Measurements from ENCODE around the gene WDR75. TPM values are rescaled to one million over a fixed set of nuclear protein-coding genes. Genes with fewer than 3 reads are reported as not detected.
A peak's percentile ranks its signal among the peaks of the same experiment; 100 is the strongest.

The WDR75 gene
- total and polyA plus RNA-seq, 2 of the 4 experiments (the other 2 are of a cell fraction): 21.7 to 52.2 TPM

- Histone ChIP-seq H2BK15ac (ENCODE audit: low read depth, low read length) (no peak overlapping the region), H3K9me3 (ENCODE audit: control insufficient read depth, insufficient read depth, low read length) (no peaks in the 10 kb centered on the region), H3K4ac (ENCODE audit: low read depth, low read length) (no peak overlapping the region), H3K27me3 (ENCODE audit: control insufficient read depth, insufficient read depth, low read length) (no peaks in the 10 kb centered on the region), H2AK5ac (ENCODE audit: low read depth, low read length) (no peak overlapping the region), H3K56ac (ENCODE audit: extremely low read depth, insufficient read depth, low read length) (no peak overlapping the region), H2BK120ac (ENCODE audit: low read depth, low read length) (no peak overlapping the region), H2BK20ac (ENCODE audit: low read depth, low read length) (no peak overlapping the region), H4K8ac (ENCODE audit: low read depth in 2 of 2, low read length in 2 of 2) (no peak overlapping the region), H3K23ac (ENCODE audit: low read depth, low read length) (no peak overlapping the region), H3K36me3 (ENCODE audit: control insufficient read depth, insufficient read depth, low read length) (no peaks in the 10 kb centered on the region), H3K9me1 (ENCODE audit: insufficient read depth, low read length) (peaks cover 5% of the 10 kb centered on the region), H3K9ac (ENCODE audit: low read depth, low read length) (no peak overlapping the region), H3K18ac (ENCODE audit: low read depth, low read length) (no peak overlapping the region), H3K14ac (replicated peaks; ENCODE audit: low read depth, low read length) (no peak overlapping the region), H3K4me1 (ENCODE audit: control insufficient read depth, insufficient read depth, low read length) (peaks cover 2% of the 10 kb centered on the region; the same call in 1 of the 2 replicates), H3K4me3 (ENCODE audit: insufficient read depth, low read depth, low read length) (no peak overlapping the region), H3K79me1 (ENCODE audit: low read depth in 1 of 2, low read length in 2 of 2) (peaks cover 14 to 31% of the 10 kb centered on the region in 2 experiments), H4K5ac (ENCODE audit: low read depth, low read length) (no peak overlapping the region), H2BK5ac (ENCODE audit: low read depth, low read length, poor library complexity, severe bottlenecking) (no peak overlapping the region), H3K4me2 (ENCODE audit: low read depth, low read length) (no peak overlapping the region), H4K20me1 (ENCODE audit: insufficient read depth, low read length) (peaks cover 4% of the 10 kb centered on the region; the same call in 1 of the 2 replicates), H2AFZ (replicated peaks; ENCODE audit: low read length, poor library complexity) (no peak overlapping the region), H2AK9ac (replicated peaks; ENCODE audit: low read depth, low read length, poor library complexity) (no peak overlapping the region), H4K91ac (ENCODE audit: insufficient read depth, low read depth, low read length) (no peak overlapping the region), H3K27ac (ENCODE audit: insufficient read depth, low read length) (no peak overlapping the region)
- BruUV-seq (replicated peaks): no TSS peak
- ATAC-seq (ENCODE audit: low read depth) (no peak), DNase-seq (no peak)
- intact Hi-C loops (cut with micrococcal nuclease) (no loop called here), dilution Hi-C loops (cut with HindIII; ENCODE audit: low sequenced_read_pairs, unreplicated experiment) (no loop called here), in situ Hi-C loops (cut with MboI; ENCODE audit: low sequenced_read_pairs) (no loop called here)
- ChIA-PET POLR2A (ENCODE audit: unreplicated experiment) (no interaction called here), CTCF (no interaction called here)
- no CpG with 5 or more reads among the region's 1 CpG for WGBS, 2 experiments (ENCODE audit: extremely low coverage in 2 of 2, insufficient read length in 1 of 2)
- TF ChIP-seq CTCF (conservative IDR thresholded peaks at IDR 0.05; ENCODE audit: low read depth, low read length) (0 out of 2 replicates have a peak, but pooled peaks have one; percentile 8), NFE2L2 (IDR thresholded peaks at IDR 0.05; ENCODE audit: low read depth, low read length) (no peak)
Measured at GRCh38 chr2:189439342-189439741, 1.9 kb upstream of the WDR75 start.

Data from IMR-90 (cell line).